HG02759 (cell line): ENCODE data around the gene RASSF1.
"Not testable (repeated sequence)": the region's sequence is repeated elsewhere in the genome, so short reads cannot be mapped to it uniquely, and the experiment has no call there.

ENCODE experiments used
- ATAC-seq: cut with Tn5 transposase; IDR thresholded peaks from one replicate; pipeline ENCODE4 v1.9.1; 2021; ENCODE audit warnings: mild to moderate bottlenecking, moderate library complexity; ENCODE audit not compliant: unreplicated experiment

Gene RASSF1

GRCh38 chr3:50288387-50289007, 52.1 kb downstream of the RASSF1 start:
- no peak for ATAC-seq

GRCh38 chr3:50287262-50287661, 53.4 kb downstream of the RASSF1 start:
- no peak for ATAC-seq

GRCh38 chr3:50286322-50287227, 54.1 kb downstream of the RASSF1 start:
- no peak for ATAC-seq

- not testable (repeated sequence) for ATAC-seq
Measured at GRCh38 chr3:50284121-50284520, 56.5 kb downstream of the RASSF1 start.
